SIG-M5 (cell line): ENCODE measurements around the gene C1orf53.
"Not testable (repeated sequence)": the region's sequence is repeated elsewhere in the genome, so short reads cannot be mapped to it uniquely, and the experiment has no call there.

ENCODE experiments used
- DNase-seq: peaks from one replicate; lab custom pipeline; 2025; lab: John Stamatoyannopoulos, UW

Gene C1orf53

GRCh38 chr1:197921235-197922069 lies 19.0 kb downstream of the C1orf53 start:
- no peak for DNase-seq

- DNase-seq = no peak
These were observed 19.6 kb downstream of the C1orf53 start for GRCh38 chr1:197922070-197922390.

- DNase-seq = no peak
These were observed 20.6 kb downstream of the C1orf53 start for GRCh38 chr1:197923038-197923437.

GRCh38 chr1:197924516-197925123 lies 22.2 kb downstream of the C1orf53 start:
- no peak for DNase-seq

- no peak for DNase-seq
These were observed 25.7 kb downstream of the C1orf53 start for GRCh38 chr1:197927908-197928665.

GRCh38 chr1:197928849-197929336 lies 26.5 kb downstream of the C1orf53 start:
- DNase-seq = no peak

- DNase-seq = no peak
These were observed 30.6 kb downstream of the C1orf53 start for GRCh38 chr1:197933016-197933415.

- no peak for DNase-seq
These were observed 31.2 kb downstream of the C1orf53 start for GRCh38 chr1:197933647-197934046.

- DNase-seq = no peak
These were observed 35.0 kb downstream of the C1orf53 start for GRCh38 chr1:197937381-197937780.

GRCh38 chr1:197937892-197938291 lies 35.5 kb downstream of the C1orf53 start:
- no peak for DNase-seq

- DNase-seq = not testable (repeated sequence)
These were observed 36.9 kb downstream of the C1orf53 start for GRCh38 chr1:197939159-197939980.

GRCh38 chr1:197942042-197942441 lies 39.6 kb downstream of the C1orf53 start:
- no peak for DNase-seq

- DNase-seq = no peak
These were observed 42.1 kb downstream of the C1orf53 start for GRCh38 chr1:197944485-197944884.

- no peak for DNase-seq
These were observed 46.8 kb downstream of the C1orf53 start for GRCh38 chr1:197948926-197949899.

- no peak for DNase-seq
These were observed 48.7 kb downstream of the C1orf53 start for GRCh38 chr1:197951089-197951488.

- no peak for DNase-seq
These were observed 49.3 kb downstream of the C1orf53 start for GRCh38 chr1:197951617-197952175.

GRCh38 chr1:197953472-197953871 lies 51.0 kb downstream of the C1orf53 start:
- not testable (repeated sequence) for DNase-seq

GRCh38 chr1:197954718-197955418 lies 52.4 kb downstream of the C1orf53 start:
- DNase-seq = no peak

- DNase-seq = no peak
These were observed 53.3 kb downstream of the C1orf53 start for GRCh38 chr1:197955486-197956394.
